ENCODE data around the gene DNM3. TPM values are rescaled to one million over a fixed set of nuclear protein-coding genes. Genes with fewer than 3 reads are reported as not detected.

DNM3 gene
- total RNA-seq, 1 experiment from 2014 or later, result 2.7 TPM

GRCh38 chr1:172275478-172275877 lies 434.2 kb downstream of the DNM3 start:
- Histone ChIP-seq H3K4ac (ENCODE audit: low read depth, low read length) (no peak overlapping the region), H2AFZ (ENCODE audit: low read length) (no peak overlapping the region), H3K14ac (ENCODE audit: insufficient read depth, low read length) (no peak overlapping the region), H2AK5ac (ENCODE audit: insufficient read length, low read length) (no peak overlapping the region), H4K5ac (ENCODE audit: insufficient read length, low read depth, low read length) (no peak overlapping the region), H3K18ac (ENCODE audit: insufficient read length, low read depth, low read length) (no peak overlapping the region), H3K79me1 (ENCODE audit: insufficient read depth, low read depth, low read length, poor library complexity, severe bottlenecking) (no peaks in the 10 kb centered on the region), H3K9me3 (ENCODE audit: control insufficient read depth, low read depth, low read length) (no peaks in the 10 kb centered on the region), H3K4me1 (ENCODE audit: insufficient read depth, low read length) (0 out of 2 replicates have a peak, but pooled peaks cover 8% of the 10 kb centered on the region), H3K4me2 (ENCODE audit: insufficient read depth, insufficient read length, low read length) (no peak overlapping the region), H3K79me2 (ENCODE audit: insufficient read depth, low read length) (no peaks in the 10 kb centered on the region), H3K9ac (ENCODE audit: extremely low read depth, insufficient read length, low read length) (no peak overlapping the region), H2BK120ac (ENCODE audit: low read depth, low read length, poor library complexity, severe bottlenecking) (no peak overlapping the region), H4K91ac (ENCODE audit: insufficient read length, low read depth, low read length) (no peak overlapping the region), H3K27ac (ENCODE audit: insufficient read length, low read depth, low read length) (no peak overlapping the region), H3K23ac (ENCODE audit: insufficient read length, low read depth, low read length) (no peak overlapping the region), H3K27me3 (ENCODE audit: insufficient read depth, low read length) (no peaks in the 10 kb centered on the region), H4K8ac (replicated peaks; ENCODE audit: insufficient read length, low read depth, low read length) (no peak overlapping the region), H3K23me2 (ENCODE audit: insufficient read length, low read depth, low read length, poor library complexity, severe bottlenecking) (no peaks in the 10 kb centered on the region), H2BK5ac (ENCODE audit: insufficient read length, low read length) (no peak overlapping the region), H2BK15ac (ENCODE audit: low read depth, low read length) (no peak overlapping the region), H4K20me1 (ENCODE audit: control insufficient read depth, insufficient read depth, insufficient read length) (no peaks in the 10 kb centered on the region), H2BK12ac (ENCODE audit: insufficient read length, low read depth, low read length) (no peak overlapping the region), H2BK20ac (ENCODE audit: low read depth, low read length, poor library complexity, severe bottlenecking) (no peak overlapping the region), H3T11ph (ENCODE audit: low read length) (no peak overlapping the region), H3K56ac (ENCODE audit: insufficient read length, low read depth, low read length) (no peak overlapping the region)
- H3K27me3 Mint-ChIP-seq (ENCODE audit: low read depth), result no peaks in the 10 kb centered on the region
- no peak for TF ChIP-seq CTCF (conservative IDR thresholded peaks at IDR 0.05)
- no peaks in the 10 kb centered on the region; a peak in 1 of 5 replicates for H3K9me3 Mint-ChIP-seq
- WGBS (ENCODE audit: extremely low coverage, insufficient read length, low lambda C conversion rate), result no CpG with 5 or more reads among the region's 1 CpG
- peaks cover 32 to 35% of the 10 kb centered on the region in 2 experiments for H3K4me1 Mint-ChIP-seq
- no peaks in the 10 kb centered on the region; a peak in 2 of 7 replicates for H3K36me3 Mint-ChIP-seq (ENCODE audit: insufficient read depth in 1 of 3, low read depth in 3 of 3)
- H3K27ac Mint-ChIP-seq, result no peak overlapping the region
- DNase-seq, result no peak
- no peak overlapping the region for H3K4me3 Mint-ChIP-seq
